Lung (tissue), 12 donors: ENCODE results near the gene ADAMTS2. TPM values are rescaled to one million over a fixed set of nuclear protein-coding genes. Genes with fewer than 3 reads are reported as not detected.

Source experiments
- ATAC-seq: fragments of 200-7000 bp; cut with Tn5 transposase; one replicate; pipeline ENCODE4 v1.9.1; 2020; ENCODE audit warnings: moderate number of reproducible peaks; ENCODE audit not compliant: insufficient read depth, low FRiP score
- DNase-seq, 3 donors: peaks; one replicate each; pipeline ENCODE4 v3.0.0-alpha.2; 2013 to 2017
- H3K27ac ChIP-seq, 2 donors: one replicate each; pipeline ENCODE4 v1.5.1; 2013; ENCODE audit warnings: mild to moderate bottlenecking in 2 of 2, moderate library complexity in 2 of 2, control low read depth in 1 of 2, inconsistent platforms in 1 of 2, low read depth in 1 of 2, low read length in 1 of 2
- H3K27me3 ChIP-seq, 3 donors: one replicate each; pipeline ENCODE4 v1.5.1; 2013; ENCODE audit warnings: low read length in 2 of 3; ENCODE audit not compliant: control insufficient read depth in 3 of 3, insufficient read depth in 3 of 3
- H3K36me3 ChIP-seq, 4 donors: one replicate each; pipeline ENCODE4 v1.5.1; 2013; ENCODE audit warnings: low read length in 4 of 4, mild to moderate bottlenecking in 1 of 4, moderate library complexity in 1 of 4; ENCODE audit not compliant: control insufficient read depth in 4 of 4, insufficient read depth in 4 of 4
- H3K4me1 ChIP-seq, 5 donors: one replicate each; pipeline ENCODE4 v1.5.1; 2013; ENCODE audit warnings: low read length in 5 of 5, mild to moderate bottlenecking in 2 of 5, moderate library complexity in 1 of 5; ENCODE audit not compliant: control insufficient read depth in 5 of 5, insufficient read depth in 5 of 5
- H3K4me3 ChIP-seq: one replicate; pipeline ENCODE4 v1.5.1; 2013; ENCODE audit warnings: mild to moderate bottlenecking, control low read depth, moderate library complexity
- H3K9ac ChIP-seq, 2 donors: one replicate each; pipeline ENCODE4 v1.5.1; 2013; ENCODE audit warnings: low read length in 2 of 2, control low read depth in 1 of 2; ENCODE audit not compliant: insufficient read depth in 1 of 2
- H3K9me3 ChIP-seq, 4 donors: one replicate each; pipeline ENCODE4 v1.5.1; 2013; ENCODE audit warnings: low read length in 3 of 4, mild to moderate bottlenecking in 1 of 4, moderate library complexity in 1 of 4; ENCODE audit not compliant: control insufficient read depth in 4 of 4, insufficient read depth in 3 of 4
- CTCF ChIP-seq: IDR thresholded peaks from 2 replicates; pipeline ENCODE4 v1.5.1; 2012; ENCODE audit warnings: mild to moderate bottlenecking; ENCODE audit errors: control extremely low read depth, extremely low read depth
- WGBS, 2 donors: extraction: QIAGEN DNeasy Blood & Tissue Kit; methylation state at CpG; one replicate each; pipeline ENCODE4 v1.1.7; 2013; 5-methylcytosine and 5-hydroxymethylcytosine counted together
- polyA plus RNA-seq, 2 donors: library from polyadenylated mRNA; stranded (reverse); fragments of 200-250 nt; gene quantifications; one replicate each; pipeline ENCODE4 v1.2.1, GENCODE V29; 2013
- total RNA-seq, 2 donors: library from RNA; depleted of rRNA in 1 of 2; stranded (reverse); fragments of >200 nt in 1 of 2; gene quantifications; one replicate each; pipeline ENCODE4 v1.2.1, GENCODE V29; 2014 to 2021
- donor health status: control.
- donor health status: control.
- donor health status: Bipolar disorder and iron deficiency.
- donor health status: healthy.
- donor health status: DM: yes; HTN: yes; CAD: no.

Gene ADAMTS2
- total and polyA plus RNA-seq, 4 donors, result 9.3 to 45.5 (median 28.7) TPM

GRCh38 chr5:179223961-179224360 lies 121.3 kb downstream of the ADAMTS2 start:
- H3K27ac ChIP-seq, result no peak overlapping the region
- DNase-seq, result no peak
- peaks cover 0 to 18% (median 1%) of the 10 kb centered on the region in 4 donors for H3K9me3 ChIP-seq
- peaks cover 0 to 16% (median 8%) of the 10 kb centered on the region in 5 donors for H3K4me1 ChIP-seq
- H3K27me3 ChIP-seq, result no peaks in the 10 kb centered on the region
- 97% methylated on average over 25 of the region's 25 CpGs for WGBS, 2 donors
- no peak overlapping the region for H3K9ac ChIP-seq
- H3K36me3 ChIP-seq, result peaks cover 0 to 4% (median 1%) of the 10 kb centered on the region in 4 donors
- TF ChIP-seq CTCF, result no peak
- no peak for ATAC-seq
- no peak overlapping the region for H3K4me3 ChIP-seq

- no peak for TF ChIP-seq CTCF
Observed at GRCh38 chr5:179223528-179223927, 121.7 kb downstream of the ADAMTS2 start.

DNA sequence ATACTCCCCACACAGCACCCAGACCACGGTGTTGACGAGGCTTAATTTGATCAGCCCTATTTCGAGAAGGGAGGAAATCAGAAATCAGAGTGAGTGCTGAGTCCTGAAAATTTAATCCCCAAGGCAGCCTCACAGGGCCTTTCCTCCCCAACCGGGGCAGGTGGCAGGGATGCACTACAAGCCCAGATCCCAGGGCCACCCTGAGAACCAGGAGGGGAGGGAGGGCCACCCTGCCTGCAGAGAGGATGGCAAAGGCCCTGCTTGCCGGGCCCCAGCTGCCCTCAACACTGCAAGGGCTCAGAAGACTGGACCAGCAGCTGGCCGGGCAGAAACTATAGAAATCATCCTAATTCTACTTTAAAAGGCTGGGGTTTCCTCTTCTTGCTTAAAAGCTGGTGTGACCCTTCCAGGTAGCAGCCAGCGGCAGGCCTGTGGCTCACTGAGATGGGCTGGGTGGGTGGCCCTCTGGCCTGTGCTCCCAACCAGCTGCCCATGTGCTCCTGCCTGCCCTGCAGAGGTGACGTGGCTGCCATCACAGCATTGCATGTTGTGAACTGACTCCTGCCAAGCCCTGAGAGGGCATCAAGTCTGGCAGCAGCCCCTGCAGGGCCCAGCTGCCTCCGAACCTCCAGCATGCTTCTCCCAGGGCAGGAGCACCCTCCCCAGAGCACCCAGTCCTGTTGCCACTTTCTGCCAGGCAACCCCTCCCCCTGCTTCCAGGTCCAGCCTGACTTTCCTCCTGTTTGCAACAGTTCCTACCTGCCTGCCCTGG lies 122.8 kb downstream of the ADAMTS2 start:
- DNase-seq, result no peak
- peaks cover 0 to 18% (median 1%) of the 10 kb centered on the region in 4 donors for H3K9me3 ChIP-seq
- TF ChIP-seq CTCF, result no peak

More at GRCh38 chr5:179223528-179223927, 121.7 kb downstream of the ADAMTS2 start:
- H3K36me3 ChIP-seq, result peaks cover 0 to 4% (median 1%) of the 10 kb centered on the region in 4 donors
- no peaks in the 10 kb centered on the region for H3K27me3 ChIP-seq
- DNase-seq, result no peak
- H3K4me3 ChIP-seq, result no peak overlapping the region
- WGBS, 2 donors, result 82 to 88% methylated on average over 14 of the region's 14 CpGs
- no peak overlapping the region for H3K9ac ChIP-seq
- peaks cover 0 to 16% (median 8%) of the 10 kb centered on the region in 5 donors for H3K4me1 ChIP-seq
- no peak for ATAC-seq
- H3K27ac ChIP-seq, result no peak overlapping the region
- H3K9me3 ChIP-seq, result peaks cover 0 to 18% (median 1%) of the 10 kb centered on the region in 4 donors

More for the DNA sequence above, 122.8 kb downstream of the ADAMTS2 start:
- WGBS, 2 donors, result 78 to 88% methylated on average over 9 of the region's 9 CpGs
- Histone ChIP-seq H3K9ac (no peak overlapping the region), H3K36me3 (peaks cover 0 to 4% (median 1%) of the 10 kb centered on the region in 4 donors), H3K4me3 (no peak overlapping the region), H3K27me3 (no peaks in the 10 kb centered on the region), H3K27ac (no peak overlapping the region), H3K4me1 (peaks cover 0 to 9% (median 8%) of the 10 kb centered on the region in 5 donors)
- no peak for ATAC-seq
